HuH-7.5 (cell line): ENCODE measurements around the gene PLCE1.

ENCODE experiments used
- DNase-seq: peaks from one replicate; pipeline ENCODE4 v3.0.0; 2011; ENCODE audit warnings: low spot score

Gene PLCE1

GRCh38 chr10:93994438-93994801 is 689 bp downstream of the PLCE1 start:
- no peak for DNase-seq

DNA sequence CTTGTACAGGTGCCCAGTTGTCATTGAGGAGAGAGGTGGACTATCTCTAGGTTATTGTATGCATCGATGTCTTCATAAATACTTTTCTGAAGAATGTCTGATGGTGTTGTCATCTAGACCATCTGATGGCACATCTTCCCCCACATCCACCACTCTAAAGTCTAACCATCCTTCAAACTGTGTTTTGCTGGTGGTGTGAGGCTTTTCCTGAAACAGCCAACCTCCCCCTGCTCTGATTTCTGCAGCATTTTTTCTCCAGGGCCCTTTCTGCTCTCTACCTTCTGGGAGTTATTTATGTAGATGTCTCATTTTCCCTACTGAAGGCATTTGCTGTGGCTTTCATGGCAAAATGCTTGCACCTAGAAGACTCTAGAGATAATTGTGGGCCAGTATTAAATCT is 1.5 kb downstream of the PLCE1 start:
- DNase-seq: no peak

- no peak for DNase-seq
Observed at GRCh38 chr10:93995598-93996271, 2.0 kb downstream of the PLCE1 start.

- DNase-seq: no peak
Observed at GRCh38 chr10:93996551-93996950, 2.8 kb downstream of the PLCE1 start.

DNA sequence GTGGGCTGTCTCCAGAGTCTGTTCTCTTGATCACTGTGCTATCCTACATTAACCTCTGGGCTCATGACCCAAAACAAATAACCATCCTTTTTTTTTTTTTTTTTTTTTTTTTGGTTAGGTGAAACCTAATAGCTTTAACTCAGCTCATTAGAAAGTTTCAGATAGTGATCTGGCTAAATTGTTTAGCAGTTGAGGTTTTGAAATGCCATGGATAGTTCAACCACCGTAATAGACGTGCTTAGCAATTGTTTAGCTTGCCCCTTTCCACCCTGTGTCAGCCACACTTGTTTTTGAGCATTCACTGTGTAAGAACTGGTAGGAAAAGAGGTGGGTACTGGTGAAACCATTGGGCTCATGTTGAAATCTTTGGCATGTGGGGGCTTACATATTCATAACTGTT is 3.8 kb downstream of the PLCE1 start:
- DNase-seq: no peak

DNA sequence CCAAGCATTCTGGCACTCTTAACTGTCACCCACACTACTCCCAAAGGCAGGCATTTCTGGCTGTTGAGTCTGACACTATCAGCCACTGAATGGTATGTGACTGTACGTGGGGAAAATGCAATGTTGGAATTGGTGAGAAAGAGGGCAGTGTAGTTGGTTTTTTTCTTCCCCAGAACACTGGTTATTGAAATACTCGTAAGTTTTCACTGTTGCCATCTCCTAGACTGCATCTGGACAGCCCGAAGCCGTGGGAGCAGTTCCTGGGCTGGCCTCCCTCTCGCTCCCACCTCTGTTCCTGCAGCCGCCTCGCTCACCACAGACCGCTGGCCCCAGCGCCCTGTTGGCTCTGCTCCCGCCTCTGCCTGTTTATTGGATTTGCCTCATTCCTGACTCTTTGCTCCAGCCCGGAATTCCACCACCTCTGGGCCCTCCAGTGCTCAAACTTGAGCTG is 5.7 kb downstream of the PLCE1 start:
- no peak for DNase-seq

- DNase-seq: no peak
Observed at GRCh38 chr10:94000638-94001415, 7.1 kb downstream of the PLCE1 start.

- no peak for DNase-seq
Observed at GRCh38 chr10:94001416-94001810, 7.7 kb downstream of the PLCE1 start.

DNA sequence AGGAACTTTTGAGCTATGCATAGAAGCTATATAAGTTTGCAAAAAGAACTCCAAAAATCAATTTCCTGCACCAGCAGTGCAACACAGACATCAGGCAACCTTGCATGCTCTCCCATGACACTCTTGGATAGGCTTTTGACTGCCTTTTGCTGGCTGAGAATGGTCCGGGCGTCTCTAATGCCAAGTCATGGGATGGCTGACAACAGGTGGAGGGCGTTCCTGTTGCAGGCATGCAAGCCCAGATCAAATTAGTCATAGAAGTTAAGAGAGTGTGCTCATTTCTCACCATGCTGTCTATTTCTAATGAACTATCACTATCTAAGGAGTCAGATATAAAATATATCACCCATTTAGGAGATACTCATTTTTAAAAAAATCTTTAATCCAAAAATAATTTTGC is 8.4 kb downstream of the PLCE1 start:
- DNase-seq: no peak

DNA sequence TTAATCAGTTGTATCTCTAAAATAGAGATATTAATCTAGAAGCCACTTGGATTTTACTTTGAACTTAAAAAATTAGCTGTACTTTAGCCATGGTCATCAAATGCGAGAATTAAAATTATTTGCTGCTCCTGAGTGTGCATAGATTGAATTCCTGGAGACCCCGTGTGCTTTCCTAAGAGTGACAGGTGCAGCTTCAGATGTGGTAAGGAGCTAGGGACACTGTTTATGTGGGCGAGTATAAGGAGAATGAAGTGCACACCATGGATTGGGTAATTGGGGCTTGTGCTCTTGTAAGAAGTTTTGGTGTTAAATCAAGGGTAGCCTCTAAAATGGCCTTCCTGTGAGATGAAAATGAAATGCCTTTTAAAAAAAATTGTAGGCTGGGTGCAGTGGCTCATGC is 9.8 kb downstream of the PLCE1 start:
- no peak for DNase-seq

GRCh38 chr10:94005050-94005449 is 11.3 kb downstream of the PLCE1 start:
- DNase-seq: no peak

DNA sequence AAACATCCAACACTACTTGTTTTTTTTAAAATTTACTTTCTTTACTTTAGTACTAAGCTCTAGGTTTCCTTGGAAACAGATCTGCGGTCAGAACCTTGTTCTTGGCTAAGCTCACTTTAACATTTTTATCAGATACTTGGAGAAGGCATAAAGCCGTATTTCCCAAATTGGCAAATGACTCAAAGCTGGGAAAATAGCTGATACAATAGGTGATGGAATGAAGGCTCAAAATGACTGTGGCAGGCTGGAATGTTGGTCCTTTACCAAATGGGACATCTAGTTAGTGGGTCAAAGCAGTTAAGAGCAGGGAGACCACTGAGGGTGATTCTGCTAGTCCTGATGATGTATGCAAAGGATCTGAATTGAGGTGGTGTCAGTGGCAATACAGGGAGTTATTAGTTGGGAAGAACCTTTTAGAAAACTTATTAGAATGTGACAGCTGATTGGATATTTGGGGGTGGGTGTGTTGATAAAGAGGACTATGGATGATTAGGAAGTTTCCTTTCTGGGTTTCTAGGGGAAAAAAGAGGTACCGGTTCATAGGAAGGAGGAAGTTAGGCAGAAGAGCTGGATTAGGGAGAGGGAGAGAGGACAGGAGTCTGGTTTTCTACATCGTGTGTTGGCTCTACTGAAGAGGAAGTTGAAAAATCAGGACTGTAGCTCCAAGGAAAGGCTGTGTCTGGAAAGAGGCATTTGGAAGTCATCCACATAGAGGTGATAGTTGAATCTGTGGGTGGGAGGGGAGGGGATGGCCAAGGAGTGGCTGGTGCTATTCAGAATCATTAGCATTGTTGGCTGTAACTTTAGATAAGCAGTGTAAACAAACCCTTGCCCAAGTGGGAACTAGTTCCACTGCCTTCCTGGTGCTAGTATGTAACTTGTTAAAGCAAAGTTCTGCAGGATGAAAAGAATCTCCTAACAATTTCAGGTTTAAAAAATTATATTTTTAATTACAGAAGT is 13.1 kb downstream of the PLCE1 start:
- no peak for DNase-seq

GRCh38 chr10:94008526-94008925 is 14.8 kb downstream of the PLCE1 start:
- DNase-seq: no peak

DNA sequence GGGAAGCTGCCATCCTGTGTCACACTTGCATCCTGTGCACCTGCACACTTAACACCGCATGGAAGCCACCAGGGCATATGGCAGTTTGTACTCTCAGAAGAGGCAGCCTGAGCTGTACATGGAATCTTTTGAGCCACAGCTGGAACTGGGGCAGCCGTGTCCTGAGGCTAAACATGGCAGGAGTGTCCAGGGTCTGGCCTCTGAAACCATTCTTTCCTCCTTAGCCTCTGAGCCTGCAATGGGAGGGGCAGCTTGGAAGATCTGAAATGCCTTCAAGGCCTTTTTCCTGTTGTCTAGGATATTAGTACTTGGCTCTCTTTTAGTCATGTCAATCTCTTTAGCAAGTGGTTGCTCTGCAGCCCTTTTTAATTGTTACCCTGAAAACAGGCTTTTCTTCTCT is 16.4 kb downstream of the PLCE1 start:
- no peak for DNase-seq

DNA sequence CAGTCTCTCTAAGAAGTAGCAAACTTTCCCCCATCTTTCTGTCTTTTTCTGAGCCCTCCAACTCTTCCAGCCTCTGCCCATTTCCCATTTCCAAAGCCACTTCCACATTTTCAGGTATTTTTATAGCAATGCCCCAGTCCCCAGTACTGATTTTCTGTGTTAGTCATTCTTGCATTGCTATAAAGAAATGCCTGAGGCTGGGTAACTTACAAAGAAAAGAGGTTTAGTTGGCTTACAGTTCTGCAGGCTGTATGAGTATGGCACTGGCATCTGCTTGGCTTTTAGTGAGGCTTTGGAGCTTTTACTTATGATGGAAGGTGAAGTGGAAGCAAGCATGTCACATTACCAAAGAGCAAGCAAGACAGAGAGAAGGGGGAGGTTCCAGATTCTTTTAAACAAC is 17.2 kb downstream of the PLCE1 start:
- DNase-seq: no peak

DNA sequence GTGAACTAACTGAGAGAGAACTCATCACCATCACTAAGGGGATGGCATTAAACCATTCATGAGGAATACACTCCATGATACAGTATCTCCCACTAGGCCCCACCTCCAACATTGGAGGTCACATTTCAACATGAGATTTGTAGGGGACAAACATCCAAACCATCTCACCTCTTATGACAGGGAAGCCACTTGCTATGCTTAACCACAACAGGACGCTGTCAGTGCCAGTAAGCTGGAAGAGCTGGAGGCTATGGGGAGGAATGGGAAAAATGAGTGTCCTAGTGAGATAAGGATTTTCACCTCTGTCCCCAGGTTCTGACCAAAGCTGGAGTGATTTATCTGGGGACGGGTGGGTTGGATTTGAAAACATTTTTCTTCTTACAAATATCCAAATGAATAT is 17.6 kb downstream of the PLCE1 start:
- DNase-seq: no peak

DNA sequence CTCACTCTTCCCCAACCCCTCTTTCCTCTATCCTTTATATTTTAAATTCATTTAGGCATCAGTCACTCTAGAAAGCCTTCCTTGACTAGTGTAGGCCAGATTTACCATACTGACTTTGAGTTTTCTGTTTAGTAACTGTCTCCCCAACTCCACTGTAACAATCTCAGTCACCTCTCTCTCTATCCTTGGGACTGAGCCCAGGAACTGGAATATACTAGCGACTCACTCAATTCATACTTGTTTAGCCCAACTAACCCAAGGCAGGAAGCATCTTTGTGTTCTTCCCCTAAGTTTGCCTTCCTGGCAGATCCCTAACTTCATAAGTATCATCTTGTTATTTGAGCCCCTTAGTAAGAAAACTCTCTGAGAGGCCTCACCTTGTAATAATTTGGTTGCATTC is 19.1 kb downstream of the PLCE1 start:
- no peak for DNase-seq

- DNase-seq: no peak
Observed at GRCh38 chr10:94013331-94013760, 19.6 kb downstream of the PLCE1 start.

DNA sequence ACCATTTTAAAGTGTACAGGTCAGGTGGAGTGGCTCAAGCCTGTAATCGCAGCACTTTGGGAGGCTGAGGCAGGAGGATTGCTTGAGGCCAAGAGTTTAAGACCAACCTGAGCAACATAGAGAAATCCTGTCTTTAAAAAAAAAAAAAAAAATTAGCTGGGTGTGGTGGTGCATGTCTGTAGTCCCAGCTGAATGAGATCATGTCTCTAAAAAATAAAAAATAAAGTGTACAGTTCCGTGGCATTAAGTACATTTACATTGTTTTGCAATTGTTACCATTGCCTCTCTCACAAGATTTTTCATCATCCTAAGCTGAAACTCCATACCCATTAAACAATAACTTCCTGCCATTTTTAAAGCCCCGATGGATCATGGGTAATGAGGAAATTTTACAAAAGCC is 20.6 kb downstream of the PLCE1 start:
- DNase-seq: no peak

DNA sequence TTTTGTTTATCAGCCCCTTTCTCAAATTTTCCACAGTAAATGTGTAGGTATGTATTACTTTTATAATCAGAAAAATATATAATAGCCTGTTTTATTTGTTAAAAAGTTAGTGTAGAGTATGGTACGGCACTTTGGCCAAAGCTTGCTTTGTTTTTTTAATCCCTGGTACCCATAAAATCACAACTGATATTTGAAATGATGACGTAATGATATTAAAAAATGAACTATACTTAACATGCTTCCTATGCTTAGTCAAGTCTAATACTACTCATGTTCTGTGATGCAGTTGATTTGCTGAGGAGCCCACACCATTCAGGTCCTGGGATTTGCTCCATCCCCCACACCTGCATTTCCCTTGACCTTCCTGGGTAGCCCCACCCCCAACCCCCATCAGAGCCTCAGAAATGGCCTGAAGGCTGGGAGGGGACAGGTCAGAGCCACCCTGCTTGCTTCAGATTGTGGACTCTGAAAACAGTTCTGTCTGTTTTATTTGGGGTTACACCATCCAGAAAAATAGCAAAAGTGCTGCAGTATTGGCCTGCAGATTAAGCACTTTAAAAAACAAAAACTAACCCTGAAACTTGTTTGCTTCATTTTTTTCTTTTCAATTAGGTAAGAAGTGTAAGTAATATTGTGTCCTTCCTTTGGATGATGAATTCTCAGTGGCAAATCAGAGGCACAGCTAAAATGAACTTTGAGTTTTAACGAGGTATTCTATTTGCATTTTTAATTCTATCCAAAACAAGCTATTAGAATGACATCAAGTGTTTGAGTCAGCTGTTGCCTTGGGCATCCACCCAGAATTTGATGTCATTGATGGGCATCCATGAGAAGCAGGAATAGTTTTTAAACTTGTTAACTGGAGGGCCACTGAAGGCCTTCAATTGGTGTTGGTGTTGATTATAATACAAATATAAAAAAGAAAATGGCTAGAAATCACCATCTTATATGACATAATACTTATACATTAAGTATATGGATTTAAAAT is 23.3 kb downstream of the PLCE1 start:
- DNase-seq: no peak

DNA sequence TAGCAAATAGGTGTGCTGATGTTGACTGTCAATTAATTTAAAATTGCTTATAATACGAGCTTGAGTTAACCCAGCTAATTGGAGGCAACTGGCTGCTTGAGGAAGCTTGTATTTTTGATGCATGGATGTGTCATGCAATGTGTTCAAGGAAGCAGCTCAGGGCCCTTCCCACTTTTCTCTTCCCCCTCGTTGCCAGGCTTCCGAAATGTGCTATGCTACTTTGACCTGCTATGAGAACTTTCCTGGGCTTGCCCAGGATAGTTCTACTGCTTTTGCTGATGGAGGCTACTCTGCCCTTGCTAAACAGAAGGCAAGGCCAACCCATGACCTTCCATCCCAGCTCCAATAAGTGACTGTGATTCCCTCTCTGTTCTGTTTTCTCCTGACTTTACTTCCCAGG is 24.4 kb downstream of the PLCE1 start:
- DNase-seq: no peak
